Measurements from ENCODE around the gene HOXC9. TPM values are rescaled to one million over a fixed set of nuclear protein-coding genes. Genes with fewer than 3 reads are reported as not detected.
A peak's percentile ranks its signal among the peaks of the same experiment; 100 is the strongest.

HOXC9 gene
- total RNA-seq, 4 donors from 2014 or later, result 4.4 to 10.5 (median 7.9) TPM

DNA sequence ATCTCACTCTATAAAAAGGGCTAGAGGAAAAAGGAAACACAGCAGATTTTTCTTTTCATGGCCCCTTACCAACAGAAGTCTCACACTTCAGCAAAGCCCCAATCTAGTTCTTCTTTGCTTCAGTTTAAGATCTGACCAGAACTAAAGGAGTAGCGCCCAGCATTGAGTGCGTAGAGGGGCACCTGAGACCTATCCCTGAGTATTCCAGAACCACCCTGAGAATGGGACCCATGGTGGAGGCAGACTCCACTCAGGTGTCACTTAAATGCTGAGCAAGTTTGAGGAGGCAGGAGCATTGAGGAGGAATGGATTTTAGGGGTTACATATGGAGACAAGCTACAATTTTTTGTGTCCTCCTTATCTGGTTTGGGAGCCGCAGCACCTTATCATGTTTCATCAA, 28.8 kb upstream of the HOXC9 start:
- Histone ChIP-seq H3K27me3 (peaks cover 0 to 100% of the 10 kb centered on the region in 2 donors), H3K4me3 (no peak overlapping the region), H3K9me3 (no peaks in the 10 kb centered on the region), H3K27ac (no peak overlapping the region), H3K36me3 (no peaks in the 10 kb centered on the region), H3K4me1 (peaks cover 0 to 43% (median 21%) of the 10 kb centered on the region in 4 donors)
- TF ChIP-seq, protein P1, sequence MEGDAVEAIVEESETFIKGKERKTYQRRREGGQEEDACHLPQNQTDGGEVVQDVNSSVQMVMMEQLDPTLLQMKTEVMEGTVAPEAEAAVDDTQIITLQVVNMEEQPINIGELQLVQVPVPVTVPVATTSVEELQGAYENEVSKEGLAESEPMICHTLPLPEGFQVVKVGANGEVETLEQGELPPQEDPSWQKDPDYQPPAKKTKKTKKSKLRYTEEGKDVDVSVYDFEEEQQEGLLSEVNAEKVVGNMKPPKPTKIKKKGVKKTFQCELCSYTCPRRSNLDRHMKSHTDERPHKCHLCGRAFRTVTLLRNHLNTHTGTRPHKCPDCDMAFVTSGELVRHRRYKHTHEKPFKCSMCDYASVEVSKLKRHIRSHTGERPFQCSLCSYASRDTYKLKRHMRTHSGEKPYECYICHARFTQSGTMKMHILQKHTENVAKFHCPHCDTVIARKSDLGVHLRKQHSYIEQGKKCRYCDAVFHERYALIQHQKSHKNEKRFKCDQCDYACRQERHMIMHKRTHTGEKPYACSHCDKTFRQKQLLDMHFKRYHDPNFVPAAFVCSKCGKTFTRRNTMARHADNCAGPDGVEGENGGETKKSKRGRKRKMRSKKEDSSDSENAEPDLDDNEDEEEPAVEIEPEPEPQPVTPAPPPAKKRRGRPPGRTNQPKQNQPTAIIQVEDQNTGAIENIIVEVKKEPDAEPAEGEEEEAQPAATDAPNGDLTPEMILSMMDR (IDR thresholded peaks at IDR 0.05), result no peak
- TF ChIP-seq EP300 (IDR thresholded peaks at IDR 0.05) (no peak), POLR2A (IDR thresholded peaks at IDR 0.05) (no peak)
- DNase-seq (ENCODE audit: low spot score in 2 of 2), result no peak
- WGBS, 2 donors, result 86 to 92% methylated on average over 3 of the region's 3 CpGs

DNA sequence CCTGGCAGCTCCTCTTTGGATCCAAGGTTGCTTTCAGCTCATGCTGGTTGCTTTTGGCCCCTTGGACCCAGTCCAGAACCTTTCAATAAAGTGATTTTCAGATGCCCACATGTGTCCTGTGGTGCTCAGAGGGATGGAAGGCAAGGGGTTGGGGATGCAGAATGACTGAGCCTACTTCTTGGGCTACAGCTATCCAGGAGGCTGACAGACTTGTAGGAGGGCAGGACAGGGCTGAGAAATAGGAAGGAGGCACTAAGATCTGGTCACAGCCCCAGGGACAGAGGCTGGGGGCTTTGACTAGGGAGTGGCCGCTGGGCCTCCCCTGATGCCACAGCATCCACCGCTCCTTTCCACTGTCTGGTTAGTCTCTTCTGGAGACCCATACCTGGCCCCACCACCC, 28.3 kb upstream of the HOXC9 start:
- Histone ChIP-seq H3K9me3 (no peaks in the 10 kb centered on the region), H3K36me3 (no peaks in the 10 kb centered on the region), H3K4me1 (peaks cover 0 to 37% (median 21%) of the 10 kb centered on the region in 4 donors), H3K27ac (no peak overlapping the region), H3K4me3 (no peak overlapping the region), H3K27me3 (peaks cover 0 to 100% of the 10 kb centered on the region in 2 donors)
- DNase-seq (ENCODE audit: low spot score in 2 of 2), result no peak
- WGBS, 2 donors, result 76 to 79% methylated on average over 2 of the region's 2 CpGs
- no peak for TF ChIP-seq EP300 (IDR thresholded peaks at IDR 0.05)
- TF ChIP-seq, protein P1 (IDR thresholded peaks at IDR 0.05), result no peak
- no peak for TF ChIP-seq POLR2A (IDR thresholded peaks at IDR 0.05)

DNA sequence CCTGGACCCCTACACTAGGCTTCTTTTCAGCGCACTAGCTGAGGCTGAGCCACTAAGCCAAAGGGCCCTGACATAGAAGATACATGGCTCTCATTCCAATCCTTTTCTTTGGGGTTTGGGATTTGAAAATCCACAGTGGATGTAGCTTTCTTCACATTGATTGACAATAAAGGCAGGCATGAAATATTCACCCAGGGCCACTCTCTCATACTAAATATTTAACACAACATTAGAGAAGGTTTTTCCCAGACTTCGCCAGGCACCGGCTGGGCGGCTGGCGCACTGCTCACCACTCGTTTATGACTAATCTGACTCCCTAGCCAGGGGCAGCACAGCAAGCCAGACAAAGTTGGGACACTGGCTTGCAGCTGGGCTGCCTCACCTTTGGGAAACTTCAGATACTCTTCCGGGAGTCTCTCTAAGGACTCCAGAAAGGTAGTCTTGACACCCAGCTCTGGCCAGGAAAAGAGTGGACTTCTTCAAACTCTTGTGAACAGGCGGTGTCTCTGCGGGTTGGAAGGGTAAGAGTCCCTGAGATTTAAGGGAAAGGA, 27.7 kb upstream of the HOXC9 start:
- Histone ChIP-seq H3K9me3 (no peaks in the 10 kb centered on the region), H3K4me1 (peaks cover 0 to 35% (median 21%) of the 10 kb centered on the region in 4 donors), H3K4me3 (no peak overlapping the region), H3K36me3 (no peaks in the 10 kb centered on the region), H3K27ac (no peak overlapping the region), H3K27me3 (peaks cover 0 to 99% of the 10 kb centered on the region in 2 donors)
- WGBS, 2 donors, result 60% methylated on average over 9 of the region's 9 CpGs
- TF ChIP-seq POLR2A (IDR thresholded peaks at IDR 0.05), result no peak
- no peak for TF ChIP-seq EP300 (IDR thresholded peaks at IDR 0.05)
- TF ChIP-seq, protein P1 (IDR thresholded peaks at IDR 0.05), result no peak
- no peak for DNase-seq (ENCODE audit: low spot score in 2 of 2)

DNA sequence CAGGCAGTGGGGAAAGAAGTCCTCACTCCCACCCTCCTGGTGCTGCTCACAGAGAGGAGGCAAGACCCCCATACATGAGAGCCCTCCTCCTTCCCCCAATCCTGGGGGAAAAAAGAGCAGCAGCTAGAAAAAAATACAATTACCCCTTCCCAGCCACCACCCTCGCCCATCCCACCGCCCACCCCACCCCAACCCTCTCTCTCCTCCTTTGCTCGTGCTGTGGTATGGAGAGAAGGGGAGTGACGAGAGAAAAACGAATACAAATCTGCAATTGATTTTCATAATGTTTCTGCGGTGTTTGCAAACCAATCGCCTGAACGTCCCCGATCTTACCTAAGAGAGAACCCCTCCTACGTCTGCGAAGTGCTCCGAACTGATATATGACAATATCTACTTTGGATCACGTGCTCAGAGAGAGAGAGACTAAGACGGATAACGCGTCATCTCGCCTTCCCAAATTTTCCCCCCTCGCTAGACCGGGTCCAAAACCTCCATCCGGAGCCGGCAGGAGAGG, 27.2 kb upstream of the HOXC9 start, which contains the start of gene HOXC11:
HOXC11 (plus strand) TSS at position 405 of the 514 bp plus-strand sequence. CDS start 116 bp downstream, outside the sequence.
- no peaks in the 10 kb centered on the region for H3K9me3 ChIP-seq
- H3K36me3 ChIP-seq, result no peaks in the 10 kb centered on the region
- TF ChIP-seq POLR2A (IDR thresholded peaks at IDR 0.05) (no peak), EP300 (IDR thresholded peaks at IDR 0.05) (no peak)
- TF ChIP-seq, protein P1 (IDR thresholded peaks at IDR 0.05), result no peak
- WGBS, 2 donors, result 8 to 10% methylated on average over 21 of the region's 21 CpGs
- peak within 1 kb of the TSS in 2 of 4 donors; percentile 4 to 18 for H3K27ac ChIP-seq
- peaks cover 0 to 99% of the 10 kb centered on the region in 2 donors for H3K27me3 ChIP-seq
- H3K4me1 ChIP-seq, result peaks cover 0 to 35% (median 21%) of the 10 kb centered on the region in 4 donors
- peak within 1 kb of the TSS; percentile 25 to 49 (median 42) for H3K4me3 ChIP-seq
- no peak for DNase-seq (ENCODE audit: low spot score in 2 of 2)
